GM19238 (cell line): ENCODE results near the gene HCCS.

Source experiments
- DNase-seq: peaks from one replicate; pipeline ENCODE4 v3.0.0; 2011; ENCODE audit warnings: low spot score; ENCODE audit not compliant: insufficient read length

The HCCS gene

GRCh38 chrX:11111037-11111851, at the start of gene HCCS:
Gene HCCS, plus strand, starts transcription at chrX:11111332. Its CDS starts 729 bp downstream, at chrX:11112061.
- DNase-seq, result peak; percentile 50

DNA sequence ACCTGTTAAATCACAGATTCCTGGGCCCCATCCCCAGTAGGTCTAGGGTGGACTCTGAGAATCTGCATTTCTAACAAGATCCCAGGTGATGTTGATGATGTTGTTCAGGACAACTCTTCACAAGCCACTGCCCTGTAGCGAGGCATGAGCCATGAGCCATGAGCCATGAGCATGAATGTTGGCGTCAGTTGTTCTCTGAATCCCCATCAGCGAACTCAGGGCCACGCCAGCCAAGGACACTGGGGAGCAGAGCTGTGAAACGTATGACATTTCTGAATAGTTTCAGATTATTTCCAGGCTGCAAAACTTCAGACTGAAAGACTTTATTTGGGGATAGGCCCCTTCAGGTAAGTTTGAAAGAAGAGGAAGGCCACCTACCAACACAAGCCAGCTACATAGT, 46.9 kb upstream of the HCCS start:
- no peak for DNase-seq

GRCh38 chrX:11064851-11065600, 46.1 kb upstream of the HCCS start:
- no peak for DNase-seq

DNA sequence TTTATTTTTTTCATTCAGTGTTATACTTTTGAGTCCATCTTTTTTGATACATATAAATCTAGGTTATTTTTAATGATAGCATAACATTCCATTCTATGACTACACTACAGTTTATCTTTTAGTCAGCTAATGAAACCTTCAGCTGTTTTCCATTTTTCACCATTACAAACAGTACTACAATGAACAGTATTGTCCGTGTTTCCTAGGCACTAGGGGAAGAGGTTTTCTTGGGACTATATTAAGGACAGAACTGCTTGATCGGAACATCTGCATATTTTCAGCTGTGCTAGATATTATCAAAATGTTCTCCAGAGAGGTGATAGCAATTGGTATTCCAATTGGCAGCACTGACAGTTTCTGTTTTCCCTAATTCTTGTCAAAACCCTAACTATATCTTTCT, 44.3 kb upstream of the HCCS start:
- no peak for DNase-seq

GRCh38 chrX:11073381-11073780, 37.8 kb upstream of the HCCS start:
- no peak for DNase-seq

GRCh38 chrX:11080741-11081305, 30.3 kb upstream of the HCCS start:
- DNase-seq, result no peak

- DNase-seq, result no peak
Observed at GRCh38 chrX:11081511-11081910, 29.6 kb upstream of the HCCS start.

DNA sequence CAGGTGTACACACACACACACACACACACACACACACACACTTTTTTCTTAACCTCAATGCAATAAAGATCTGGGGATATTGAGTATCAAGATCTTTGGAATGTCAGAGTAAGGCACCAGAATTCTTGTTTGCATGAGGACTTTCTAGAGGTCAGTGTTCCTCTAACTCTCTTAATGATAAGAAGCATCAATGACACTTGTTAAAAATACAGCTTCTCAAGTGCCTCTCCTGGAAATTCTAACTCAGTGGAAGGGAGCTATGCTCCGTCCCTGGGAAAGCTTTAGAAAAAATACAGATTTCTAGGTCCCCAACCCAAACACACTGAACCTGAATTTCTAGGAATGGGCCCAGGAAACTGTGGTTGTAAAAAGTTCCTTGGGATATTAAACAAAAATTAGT, 25.8 kb upstream of the HCCS start:
- DNase-seq, result no peak

- DNase-seq, result no peak
Observed at GRCh38 chrX:11089802-11090201, 21.3 kb upstream of the HCCS start.

DNA sequence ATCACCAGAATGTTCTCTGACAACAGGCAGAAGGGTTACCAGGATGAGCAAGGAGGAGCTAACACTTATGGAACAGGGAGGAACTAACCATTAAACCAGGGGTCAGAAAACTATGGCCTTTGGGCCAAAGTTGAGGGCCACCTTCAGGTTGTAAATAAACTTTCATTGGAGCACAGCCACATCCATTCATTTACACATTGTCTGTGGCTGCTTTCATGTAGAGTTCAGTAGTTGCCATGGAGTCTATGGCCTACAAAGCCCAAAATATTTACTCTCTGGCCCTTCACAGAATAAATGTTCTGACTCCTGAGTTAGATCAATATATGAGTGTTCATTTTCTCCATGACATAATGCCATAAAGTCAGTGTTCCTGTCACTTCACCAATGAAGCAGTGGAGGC, 13.2 kb upstream of the HCCS start:
- no peak for DNase-seq

GRCh38 chrX:11099465-11099864, 11.7 kb upstream of the HCCS start:
- no peak for DNase-seq

GRCh38 chrX:11100281-11101035, 10.7 kb upstream of the HCCS start:
- no peak for DNase-seq

- no peak for DNase-seq
Observed at GRCh38 chrX:11103006-11103405, 8.1 kb upstream of the HCCS start.

- no peak for DNase-seq
Observed at GRCh38 chrX:11103751-11104150, 7.4 kb upstream of the HCCS start.

GRCh38 chrX:11105080-11105479, 6.1 kb upstream of the HCCS start:
- DNase-seq, result no peak

GRCh38 chrX:11108253-11108941, 2.7 kb upstream of the HCCS start:
- no peak for DNase-seq

DNA sequence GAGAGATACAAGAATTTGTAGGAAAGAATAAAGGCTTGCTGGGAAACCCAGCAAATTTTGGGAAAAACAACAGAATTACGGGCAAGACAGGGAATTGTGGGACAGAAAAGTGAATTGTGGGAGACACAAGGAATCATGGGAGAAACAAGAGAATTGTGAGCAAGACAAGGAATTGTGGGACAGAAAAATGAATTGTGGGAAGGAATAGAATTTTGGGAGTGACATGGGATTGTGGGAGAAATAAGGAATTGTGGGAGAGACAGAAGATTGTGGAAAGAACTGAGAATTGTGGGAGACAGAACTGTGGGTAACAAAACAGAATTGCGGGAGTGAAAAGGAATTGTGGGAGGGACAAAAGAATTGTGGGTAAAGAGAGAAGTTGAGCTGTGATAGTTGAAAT, 1.2 kb upstream of the HCCS start:
- DNase-seq, result no peak

DNA sequence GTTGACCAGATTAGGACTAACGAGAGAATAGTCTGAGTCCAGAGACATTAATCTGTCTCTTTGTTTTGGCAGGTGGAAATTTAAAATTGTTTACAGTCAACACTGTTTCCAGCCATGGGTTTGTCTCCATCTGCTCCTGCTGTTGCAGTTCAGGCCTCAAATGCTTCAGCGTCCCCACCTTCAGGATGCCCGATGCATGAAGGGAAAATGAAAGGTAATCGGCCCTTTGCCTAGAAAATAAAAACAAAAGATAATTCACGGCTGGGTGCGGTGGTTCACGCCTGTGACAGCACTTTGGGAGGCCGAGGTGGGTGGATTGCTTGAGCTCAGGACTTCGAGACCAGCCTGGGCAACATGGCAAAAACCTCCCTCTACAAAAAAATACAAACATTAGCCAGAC, 815 bp downstream of the HCCS start:
- DNase-seq, result no peak

- no peak for DNase-seq
Observed at GRCh38 chrX:11113731-11114130, 2.6 kb downstream of the HCCS start.

GRCh38 chrX:11117745-11118144, 6.6 kb downstream of the HCCS start:
- DNase-seq, result no peak

DNA sequence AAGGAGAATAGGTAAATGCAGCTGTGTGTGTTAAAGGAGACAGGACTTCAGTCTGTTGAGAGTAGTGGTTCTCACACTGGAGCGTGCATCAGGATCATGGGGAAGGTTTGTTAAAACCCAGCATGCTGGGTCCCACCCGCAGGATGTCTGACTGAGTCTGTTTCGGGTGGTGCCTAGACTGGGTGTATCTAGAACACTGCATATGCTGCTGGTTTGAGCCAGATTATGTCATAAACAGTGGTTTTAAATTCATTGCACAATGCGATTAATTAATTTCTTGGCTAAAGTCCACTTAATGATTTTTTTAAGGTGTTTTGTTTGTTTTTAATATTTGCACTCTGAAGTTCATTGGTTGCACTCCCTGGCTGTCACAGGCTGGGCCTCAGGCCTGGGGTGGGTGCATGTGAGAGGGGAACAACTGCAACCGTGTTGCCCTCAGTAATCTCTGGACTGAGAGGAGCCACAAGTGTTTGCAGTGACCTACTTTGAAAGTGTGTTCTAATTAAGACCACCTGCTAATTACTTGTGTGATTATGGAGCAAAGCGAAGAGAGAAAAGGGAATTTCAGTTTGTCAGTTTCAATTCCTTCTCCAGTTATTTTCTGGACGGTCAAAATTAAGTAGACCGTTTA, 8.3 kb downstream of the HCCS start:
- no peak for DNase-seq
